Measurements from ENCODE around the gene SH3D19.

Gene SH3D19

GRCh38 chr4:151202381-151202780 is 123.0 kb downstream of the SH3D19 start:
- Histone ChIP-seq H3K27me3 (replicated peaks) (no peaks in the 10 kb centered on the region), H3K36me3 (replicated peaks) (no peaks in the 10 kb centered on the region), H3K4me3 (ENCODE audit: low read depth, low read length) (no peak overlapping the region), H3K27ac (no peak overlapping the region)
- in situ Hi-C loops (cut with HindIII; ENCODE audit: low pct_ligation_motif_present, low sequenced_read_pairs) = no loop called here
- no peak for TF ChIP-seq CTCF (IDR thresholded peaks at IDR 0.05; ENCODE audit: low read depth, low read length, missing control alignments)
- no peak for DNase-seq

- no peak overlapping the region for H3K27ac ChIP-seq
- TF ChIP-seq CTCF (IDR thresholded peaks at IDR 0.05; ENCODE audit: low read depth, low read length, missing control alignments) = no peak
- H3K36me3 ChIP-seq (replicated peaks) = no peaks in the 10 kb centered on the region
- DNase-seq = no peak
- in situ Hi-C loops (cut with HindIII; ENCODE audit: low pct_ligation_motif_present, low sequenced_read_pairs) = no loop called here
- H3K4me3 ChIP-seq (ENCODE audit: low read depth, low read length) = no peak overlapping the region
- no peaks in the 10 kb centered on the region for H3K27me3 ChIP-seq (replicated peaks)
Observed at GRCh38 chr4:151199319-151200190, 125.8 kb downstream of the SH3D19 start.

DNA sequence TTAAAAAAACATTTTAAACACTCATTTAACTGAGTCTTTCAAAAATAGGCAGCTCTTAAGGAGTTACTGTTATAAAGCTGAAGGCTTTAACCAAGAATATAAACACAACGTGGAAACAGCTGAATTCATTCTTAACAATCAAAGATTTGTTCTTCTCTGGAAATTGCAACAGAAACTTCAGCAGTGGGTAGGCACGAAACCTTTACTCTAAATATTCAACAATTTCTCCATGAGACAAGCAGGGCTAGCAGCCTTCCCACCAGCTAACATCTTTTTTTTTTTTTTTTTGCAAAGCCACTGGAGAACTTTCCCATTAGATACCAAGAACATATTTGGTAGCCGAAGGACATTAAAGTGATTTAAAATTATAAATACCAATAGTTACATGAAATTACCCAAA is 126.7 kb downstream of the SH3D19 start:
- no peak for TF ChIP-seq CTCF (IDR thresholded peaks at IDR 0.05; ENCODE audit: low read depth, low read length, missing control alignments)
- H3K36me3 ChIP-seq (replicated peaks) = no peaks in the 10 kb centered on the region
- in situ Hi-C loops (cut with HindIII; ENCODE audit: low pct_ligation_motif_present, low sequenced_read_pairs) = no loop called here
- no peaks in the 10 kb centered on the region for H3K27me3 ChIP-seq (replicated peaks)
- no peak for DNase-seq
- H3K4me3 ChIP-seq (ENCODE audit: low read depth, low read length) = no peak overlapping the region
- no peak overlapping the region for H3K27ac ChIP-seq

DNA sequence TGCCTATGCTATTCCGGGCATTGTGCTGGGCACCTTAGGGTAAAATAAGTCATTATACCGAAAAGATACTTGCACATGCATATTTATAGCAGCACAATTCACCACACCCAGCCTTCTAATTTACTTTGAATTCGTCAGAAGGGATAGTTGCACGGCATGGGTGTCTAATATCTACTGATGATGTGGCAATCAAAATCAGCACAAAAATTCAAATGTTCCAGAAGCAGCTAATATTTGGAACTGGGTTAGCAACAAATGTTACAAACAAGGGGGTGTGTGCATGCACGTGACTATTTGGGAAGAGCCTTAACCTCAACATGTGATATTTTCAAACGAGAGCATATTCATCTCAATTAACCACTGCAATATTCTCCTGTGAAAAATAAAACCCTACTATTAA is 128.2 kb downstream of the SH3D19 start:
- H3K27me3 ChIP-seq (replicated peaks) = no peaks in the 10 kb centered on the region
- in situ Hi-C loops (cut with HindIII; ENCODE audit: low pct_ligation_motif_present, low sequenced_read_pairs) = no loop called here
- no peak for TF ChIP-seq CTCF (IDR thresholded peaks at IDR 0.05; ENCODE audit: low read depth, low read length, missing control alignments)
- no peak overlapping the region for H3K4me3 ChIP-seq (ENCODE audit: low read depth, low read length)
- no peaks in the 10 kb centered on the region for H3K36me3 ChIP-seq (replicated peaks)
- no peak for DNase-seq
- no peak overlapping the region for H3K27ac ChIP-seq

- Histone ChIP-seq H3K4me3 (ENCODE audit: low read depth, low read length) (no peak overlapping the region), H3K27ac (peak overlapping the region; percentile 69)
Observed at GRCh38 chr4:151195801-151196200, 129.6 kb downstream of the SH3D19 start.

More at GRCh38 chr4:151195801-151196200, 129.6 kb downstream of the SH3D19 start:
- Histone ChIP-seq H3K36me3 (replicated peaks) (no peaks in the 10 kb centered on the region), H3K27me3 (replicated peaks) (no peaks in the 10 kb centered on the region)
- in situ Hi-C loops (cut with HindIII; ENCODE audit: low pct_ligation_motif_present, low sequenced_read_pairs) = no loop called here
- TF ChIP-seq CTCF (IDR thresholded peaks at IDR 0.05; ENCODE audit: low read depth, low read length, missing control alignments) = no peak
- peak; percentile 25 for DNase-seq
